Thymus (tissue), 11 donors: ENCODE data around the gene SLC4A7. TPM values are rescaled to one million over a fixed set of nuclear protein-coding genes. Genes with fewer than 3 reads are reported as not detected.

Source experiments
- DNase-seq, 9 donors: peaks; one replicate each; pipeline ENCODE4 v3.0.0-alpha.2; 2013; ENCODE audit warnings: low spot score in 9 of 9, low read depth in 6 of 9, missing footprints in 1 of 9
- H3K27ac ChIP-seq, 2 donors: one replicate each; pipeline ENCODE4 v1.5.1; 2013; ENCODE audit warnings: control low read depth in 1 of 2, low read depth in 1 of 2, low read length in 1 of 2, mild to moderate bottlenecking in 1 of 2, moderate library complexity in 1 of 2
- H3K27me3 ChIP-seq, 2 donors: one replicate each; pipeline ENCODE4 v1.5.1; 2013; ENCODE audit warnings: low read length in 1 of 2; ENCODE audit not compliant: control insufficient read depth in 2 of 2, insufficient read depth in 1 of 2
- H3K36me3 ChIP-seq, 2 donors: one replicate each; pipeline ENCODE4 v1.5.1; 2013; ENCODE audit warnings: low read length in 1 of 2, mild to moderate bottlenecking in 1 of 2, moderate library complexity in 1 of 2; ENCODE audit not compliant: control insufficient read depth in 2 of 2, insufficient read depth in 2 of 2
- H3K4me1 ChIP-seq, 2 donors: one replicate each; pipeline ENCODE4 v1.5.1; 2013; ENCODE audit warnings: low read length in 2 of 2; ENCODE audit not compliant: control insufficient read depth in 2 of 2, insufficient read depth in 2 of 2
- H3K4me3 ChIP-seq, 2 donors: one replicate each; pipeline ENCODE4 v1.5.1; 2013; ENCODE audit warnings: low read length in 2 of 2, control low read depth in 1 of 2, mild to moderate bottlenecking in 1 of 2
- H3K9me3 ChIP-seq, 2 donors: one replicate each; pipeline ENCODE4 v1.5.1; 2013; ENCODE audit warnings: low read length in 1 of 2, mild to moderate bottlenecking in 1 of 2; ENCODE audit not compliant: control insufficient read depth in 2 of 2, insufficient read depth in 1 of 2
- WGBS: extraction: QIAGEN DNeasy Blood & Tissue Kit; methylation state at CpG from one replicate; pipeline ENCODE4 v1.1.7; 2013; 5-methylcytosine and 5-hydroxymethylcytosine counted together
- polyA plus RNA-seq: library from polyadenylated mRNA; stranded (reverse); fragments of 200-250 nt; gene quantifications from one replicate; pipeline ENCODE4 v1.2.3, GENCODE V29; 2013
- total RNA-seq: library from RNA; stranded (reverse); fragments of 120-200 nt; gene quantifications from one replicate; pipeline ENCODE4 v1.2.4, GENCODE V29; 2013
- donor health status: healthy.

The SLC4A7 gene
- total and polyA plus RNA-seq, 2 donors: 6.5 to 24.8 TPM

- no peak for DNase-seq
- no peak overlapping the region for H3K4me3 ChIP-seq
- no peaks in the 10 kb centered on the region for H3K27me3 ChIP-seq
- no peaks in the 10 kb centered on the region for H3K9me3 ChIP-seq
- 78% methylated on average over 5 of the region's 5 CpGs for WGBS
- H3K36me3 ChIP-seq: no peaks in the 10 kb centered on the region
- no peaks in the 10 kb centered on the region for H3K4me1 ChIP-seq
- no peak overlapping the region for H3K27ac ChIP-seq
Observed at GRCh38 chr3:27511724-27512422, 27.7 kb upstream of the SLC4A7 start.

GRCh38 chr3:27509376-27509775, 25.2 kb upstream of the SLC4A7 start:
- Histone ChIP-seq H3K4me1 (no peaks in the 10 kb centered on the region), H3K36me3 (no peaks in the 10 kb centered on the region), H3K27ac (no peak overlapping the region), H3K4me3 (no peak overlapping the region), H3K9me3 (no peaks in the 10 kb centered on the region), H3K27me3 (no peaks in the 10 kb centered on the region)
- 86% methylated on average over 2 of the region's 2 CpGs for WGBS
- no peak for DNase-seq

GRCh38 chr3:27508424-27508823, 24.2 kb upstream of the SLC4A7 start:
- Histone ChIP-seq H3K4me1 (no peaks in the 10 kb centered on the region), H3K9me3 (no peaks in the 10 kb centered on the region), H3K27ac (no peak overlapping the region), H3K4me3 (no peak overlapping the region), H3K36me3 (no peaks in the 10 kb centered on the region), H3K27me3 (no peaks in the 10 kb centered on the region)
- DNase-seq: no peak
- WGBS: 97% methylated on average over 2 of the region's 2 CpGs

GRCh38 chr3:27507515-27508266, 23.5 kb upstream of the SLC4A7 start:
- Histone ChIP-seq H3K4me1 (no peaks in the 10 kb centered on the region), H3K27me3 (no peaks in the 10 kb centered on the region), H3K4me3 (no peak overlapping the region), H3K9me3 (no peaks in the 10 kb centered on the region), H3K27ac (no peak overlapping the region), H3K36me3 (no peaks in the 10 kb centered on the region)
- WGBS: 75% methylated on average over 2 of the region's 2 CpGs
- no peak for DNase-seq

- 94% methylated on average over 1 of the region's 1 CpG for WGBS
- no peak overlapping the region for H3K4me3 ChIP-seq
Observed at GRCh38 chr3:27507111-27507510, 22.9 kb upstream of the SLC4A7 start.

GRCh38 chr3:27504749-27505148, 20.6 kb upstream of the SLC4A7 start:
- H3K27ac ChIP-seq: no peak overlapping the region
- 95% methylated on average over 1 of the region's 1 CpG for WGBS
- H3K4me3 ChIP-seq: no peak overlapping the region
- H3K36me3 ChIP-seq: no peaks in the 10 kb centered on the region
- no peaks in the 10 kb centered on the region for H3K9me3 ChIP-seq
- H3K27me3 ChIP-seq: no peaks in the 10 kb centered on the region
- H3K4me1 ChIP-seq: no peaks in the 10 kb centered on the region
- DNase-seq: no peak

More at GRCh38 chr3:27507111-27507510, 22.9 kb upstream of the SLC4A7 start:
- Histone ChIP-seq H3K9me3 (no peaks in the 10 kb centered on the region), H3K27me3 (no peaks in the 10 kb centered on the region), H3K27ac (no peak overlapping the region), H3K36me3 (no peaks in the 10 kb centered on the region), H3K4me1 (no peaks in the 10 kb centered on the region)
- no peak for DNase-seq

- Histone ChIP-seq H3K36me3 (no peaks in the 10 kb centered on the region), H3K4me3 (no peak overlapping the region), H3K9me3 (no peaks in the 10 kb centered on the region), H3K4me1 (no peaks in the 10 kb centered on the region), H3K27ac (no peak overlapping the region), H3K27me3 (no peaks in the 10 kb centered on the region)
- DNase-seq: no peak
- WGBS: 93% methylated on average over 5 of the region's 5 CpGs
Observed at GRCh38 chr3:27503526-27503925, 19.3 kb upstream of the SLC4A7 start.

- whole genome bisulfite sequencing: over 99% methylated on average over 3 of the region's 3 CpGs
- no peaks in the 10 kb centered on the region for H3K36me3 ChIP-seq
- no peaks in the 10 kb centered on the region for H3K9me3 ChIP-seq
- H3K4me3 ChIP-seq: no peak overlapping the region
- no peak for DNase-seq
- no peaks in the 10 kb centered on the region for H3K4me1 ChIP-seq
- no peaks in the 10 kb centered on the region for H3K27me3 ChIP-seq
- no peak overlapping the region for H3K27ac ChIP-seq
Observed at GRCh38 chr3:27501759-27502158, 17.6 kb upstream of the SLC4A7 start.

- no peaks in the 10 kb centered on the region for H3K36me3 ChIP-seq
- H3K27ac ChIP-seq: no peak overlapping the region
- H3K9me3 ChIP-seq: no peaks in the 10 kb centered on the region
- no peaks in the 10 kb centered on the region for H3K27me3 ChIP-seq
- no peak for DNase-seq
- H3K4me3 ChIP-seq: no peak overlapping the region
- peaks cover 0 to 3% of the 10 kb centered on the region in 2 donors for H3K4me1 ChIP-seq
Observed at GRCh38 chr3:27500986-27501385, 16.8 kb upstream of the SLC4A7 start.
